ENCODE results near the gene CDH13. TPM values are rescaled to one million over a fixed set of nuclear protein-coding genes. Genes with fewer than 3 reads are reported as not detected.

The CDH13 gene
- total RNA-seq, 1 donor from 2014 or later, result 20.9 TPM

GRCh38 chr16:82807311-82807710, 180.5 kb downstream of the CDH13 start:
- Histone ChIP-seq H3K27me3 (ENCODE audit: control insufficient read depth in 3 of 3, insufficient read depth in 3 of 3, low read length in 3 of 3) (no peaks in the 10 kb centered on the region), H3K9me3 (ENCODE audit: control insufficient read depth in 3 of 3, low read length in 3 of 3) (no peaks in the 10 kb centered on the region), H3K4me1 (ENCODE audit: control insufficient read depth in 3 of 3, insufficient read depth in 3 of 3, low read length in 3 of 3) (no peaks in the 10 kb centered on the region), H3K4me3 (ENCODE audit: low read length in 3 of 3) (no peak overlapping the region), H3K36me3 (ENCODE audit: control insufficient read depth in 3 of 3, insufficient read depth in 3 of 3, low read length in 3 of 3) (no peaks in the 10 kb centered on the region), H3K9ac (ENCODE audit: low read depth in 1 of 3, low read length in 3 of 3) (no peak overlapping the region), H3K27ac (ENCODE audit: low read depth, low read length) (no peak overlapping the region)

- no peak overlapping the region for H3K4me3 ChIP-seq (ENCODE audit: low read length in 3 of 3)
- H3K27me3 ChIP-seq (ENCODE audit: control insufficient read depth in 3 of 3, insufficient read depth in 3 of 3, low read length in 3 of 3), result no peaks in the 10 kb centered on the region
- H3K27ac ChIP-seq (ENCODE audit: low read depth, low read length), result no peak overlapping the region
- H3K9me3 ChIP-seq (ENCODE audit: control insufficient read depth in 3 of 3, low read length in 3 of 3), result no peaks in the 10 kb centered on the region
- H3K9ac ChIP-seq (ENCODE audit: low read depth in 1 of 3, low read length in 3 of 3), result no peak overlapping the region
- H3K36me3 ChIP-seq (ENCODE audit: control insufficient read depth in 3 of 3, insufficient read depth in 3 of 3, low read length in 3 of 3), result no peaks in the 10 kb centered on the region
- no peaks in the 10 kb centered on the region for H3K4me1 ChIP-seq (ENCODE audit: control insufficient read depth in 3 of 3, insufficient read depth in 3 of 3, low read length in 3 of 3)
Measured at GRCh38 chr16:82808036-82808435, 181.3 kb downstream of the CDH13 start.

DNA sequence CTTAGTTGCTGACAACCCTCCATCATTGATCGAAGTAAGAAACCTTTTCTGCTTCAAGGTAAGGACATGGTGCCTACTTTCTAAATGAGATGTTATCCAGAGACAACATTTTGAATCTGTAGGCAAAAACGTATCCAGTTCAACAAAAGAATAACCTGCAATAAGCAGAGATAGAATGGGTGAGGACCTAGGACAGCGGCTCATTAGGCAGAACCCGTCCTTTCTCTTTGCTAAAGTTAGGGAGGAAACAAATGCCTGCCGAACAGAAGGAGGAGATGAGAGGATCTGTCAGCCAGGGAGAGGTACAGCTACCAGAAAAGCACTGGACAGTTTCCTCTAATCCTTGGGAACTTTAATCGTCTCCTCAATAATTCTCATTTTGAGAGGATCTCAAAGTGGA, 183.3 kb downstream of the CDH13 start:
- Histone ChIP-seq H3K9me3 (ENCODE audit: control insufficient read depth in 3 of 3, low read length in 3 of 3) (no peaks in the 10 kb centered on the region), H3K27me3 (ENCODE audit: control insufficient read depth in 3 of 3, insufficient read depth in 3 of 3, low read length in 3 of 3) (no peaks in the 10 kb centered on the region), H3K4me3 (ENCODE audit: low read length in 3 of 3) (no peak overlapping the region), H3K4me1 (ENCODE audit: control insufficient read depth in 3 of 3, insufficient read depth in 3 of 3, low read length in 3 of 3) (no peaks in the 10 kb centered on the region), H3K27ac (ENCODE audit: low read depth, low read length) (no peak overlapping the region), H3K36me3 (ENCODE audit: control insufficient read depth in 3 of 3, insufficient read depth in 3 of 3, low read length in 3 of 3) (peaks cover 0 to 1% (median 0%) of the 10 kb centered on the region in 3 donors), H3K9ac (ENCODE audit: low read depth in 1 of 3, low read length in 3 of 3) (no peak overlapping the region)

DNA sequence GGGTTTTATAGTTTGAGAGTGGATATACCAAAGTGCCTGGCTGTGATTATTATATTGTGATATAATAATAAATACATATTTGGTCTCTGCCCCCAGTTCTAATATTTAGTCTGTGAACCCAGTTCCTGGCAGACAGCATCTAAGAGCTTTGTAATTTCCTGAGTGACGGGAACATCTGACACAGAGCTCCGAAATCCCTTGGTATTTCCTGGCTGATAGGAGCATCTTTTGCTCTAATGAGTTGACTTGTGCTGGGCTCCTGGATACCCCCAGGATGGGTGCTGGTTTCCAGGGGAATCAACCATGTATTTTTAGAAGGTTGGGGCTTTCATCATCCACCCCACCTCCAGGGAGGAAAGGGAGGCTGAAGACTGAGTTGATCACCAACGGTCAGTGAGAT, 187.3 kb downstream of the CDH13 start:
- Histone ChIP-seq H3K4me3 (ENCODE audit: low read length in 3 of 3) (no peak overlapping the region), H3K9ac (ENCODE audit: low read depth in 1 of 3, low read length in 3 of 3) (no peak overlapping the region), H3K4me1 (ENCODE audit: control insufficient read depth in 3 of 3, insufficient read depth in 3 of 3, low read length in 3 of 3) (no peaks in the 10 kb centered on the region), H3K27ac (ENCODE audit: low read depth, low read length) (no peak overlapping the region), H3K36me3 (ENCODE audit: control insufficient read depth in 3 of 3, insufficient read depth in 3 of 3, low read length in 3 of 3) (peaks cover 0 to 2% (median 0%) of the 10 kb centered on the region in 3 donors), H3K27me3 (ENCODE audit: control insufficient read depth in 3 of 3, insufficient read depth in 3 of 3, low read length in 3 of 3) (no peaks in the 10 kb centered on the region), H3K9me3 (ENCODE audit: control insufficient read depth in 3 of 3, low read length in 3 of 3) (no peaks in the 10 kb centered on the region)

DNA sequence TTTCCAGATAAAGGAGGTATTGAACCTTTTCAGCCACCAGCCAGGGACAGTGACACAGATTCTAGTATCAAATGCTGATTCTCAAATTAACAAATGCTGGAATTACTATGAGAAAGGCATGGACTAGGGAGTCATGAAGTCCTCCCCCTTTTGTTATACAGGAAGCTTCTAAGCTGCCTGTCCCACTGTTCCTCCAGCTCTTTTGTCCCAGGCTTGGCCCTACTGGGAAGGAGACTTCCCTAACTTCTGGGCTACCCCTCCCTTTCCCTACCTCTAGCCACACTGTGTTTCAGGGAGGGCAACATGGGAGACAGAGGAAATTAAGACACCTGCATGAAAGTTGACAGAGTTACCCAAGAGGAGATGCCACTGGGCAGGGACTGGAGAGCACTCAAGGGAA, 192.5 kb downstream of the CDH13 start:
- no peaks in the 10 kb centered on the region for H3K27me3 ChIP-seq (ENCODE audit: control insufficient read depth in 3 of 3, insufficient read depth in 3 of 3, low read length in 3 of 3)
- H3K36me3 ChIP-seq (ENCODE audit: control insufficient read depth in 3 of 3, insufficient read depth in 3 of 3, low read length in 3 of 3), result peaks cover 0 to 2% (median 0%) of the 10 kb centered on the region in 3 donors
- H3K9me3 ChIP-seq (ENCODE audit: control insufficient read depth in 3 of 3, low read length in 3 of 3), result peaks cover 0 to 2% (median 0%) of the 10 kb centered on the region in 3 donors
- H3K9ac ChIP-seq (ENCODE audit: low read depth in 1 of 3, low read length in 3 of 3), result no peak overlapping the region
- no peak overlapping the region for H3K4me3 ChIP-seq (ENCODE audit: low read length in 3 of 3)
- H3K4me1 ChIP-seq (ENCODE audit: control insufficient read depth in 3 of 3, insufficient read depth in 3 of 3, low read length in 3 of 3), result no peaks in the 10 kb centered on the region
- H3K27ac ChIP-seq (ENCODE audit: low read depth, low read length), result no peak overlapping the region

DNA sequence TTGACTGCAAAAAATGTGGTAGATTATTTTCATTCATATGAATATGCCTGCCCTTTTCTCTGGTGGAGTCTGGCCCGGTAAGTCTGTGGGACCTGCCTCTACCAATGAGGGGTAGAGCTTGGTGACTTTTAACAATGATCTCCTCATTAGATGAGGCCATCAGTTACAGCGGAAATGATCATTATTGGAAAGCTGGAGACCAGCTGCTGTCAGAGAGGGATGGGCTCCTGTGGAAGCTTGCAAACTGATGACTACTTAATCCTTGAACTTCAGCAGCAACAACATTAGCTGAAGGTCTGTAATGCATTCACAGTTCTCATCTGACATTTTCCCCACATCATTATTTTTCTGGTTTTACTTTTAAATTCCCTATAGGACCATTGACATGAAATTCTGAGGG, 194.1 kb downstream of the CDH13 start:
- H3K36me3 ChIP-seq (ENCODE audit: control insufficient read depth in 3 of 3, insufficient read depth in 3 of 3, low read length in 3 of 3), result no peaks in the 10 kb centered on the region
- no peak overlapping the region for H3K4me3 ChIP-seq (ENCODE audit: low read length in 3 of 3)
- no peak overlapping the region for H3K27ac ChIP-seq (ENCODE audit: low read depth, low read length)
- no peaks in the 10 kb centered on the region for H3K27me3 ChIP-seq (ENCODE audit: control insufficient read depth in 3 of 3, insufficient read depth in 3 of 3, low read length in 3 of 3)
- H3K9me3 ChIP-seq (ENCODE audit: control insufficient read depth in 3 of 3, low read length in 3 of 3), result peaks cover 0 to 2% (median 2%) of the 10 kb centered on the region in 3 donors
- H3K4me1 ChIP-seq (ENCODE audit: control insufficient read depth in 3 of 3, insufficient read depth in 3 of 3, low read length in 3 of 3), result no peaks in the 10 kb centered on the region
- no peak overlapping the region for H3K9ac ChIP-seq (ENCODE audit: low read depth in 1 of 3, low read length in 3 of 3)

- Histone ChIP-seq H3K27me3 (ENCODE audit: control insufficient read depth in 3 of 3, insufficient read depth in 3 of 3, low read length in 3 of 3) (no peaks in the 10 kb centered on the region), H3K36me3 (ENCODE audit: control insufficient read depth in 3 of 3, insufficient read depth in 3 of 3, low read length in 3 of 3) (no peaks in the 10 kb centered on the region), H3K9ac (ENCODE audit: low read depth in 1 of 3, low read length in 3 of 3) (no peak overlapping the region), H3K4me1 (ENCODE audit: control insufficient read depth in 3 of 3, insufficient read depth in 3 of 3, low read length in 3 of 3) (no peaks in the 10 kb centered on the region), H3K9me3 (ENCODE audit: control insufficient read depth in 3 of 3, low read length in 3 of 3) (peaks cover 0 to 2% (median 2%) of the 10 kb centered on the region in 3 donors), H3K27ac (ENCODE audit: low read depth, low read length) (no peak overlapping the region), H3K4me3 (ENCODE audit: low read length in 3 of 3) (no peak overlapping the region)
Measured at GRCh38 chr16:82824408-82824807, 197.6 kb downstream of the CDH13 start.

GRCh38 chr16:82829301-82829700, 202.5 kb downstream of the CDH13 start:
- Histone ChIP-seq H3K9ac (ENCODE audit: low read depth in 1 of 3, low read length in 3 of 3) (no peak overlapping the region), H3K27me3 (ENCODE audit: control insufficient read depth in 3 of 3, insufficient read depth in 3 of 3, low read length in 3 of 3) (no peaks in the 10 kb centered on the region), H3K4me3 (ENCODE audit: low read length in 3 of 3) (no peak overlapping the region), H3K36me3 (ENCODE audit: control insufficient read depth in 3 of 3, insufficient read depth in 3 of 3, low read length in 3 of 3) (no peaks in the 10 kb centered on the region), H3K4me1 (ENCODE audit: control insufficient read depth in 3 of 3, insufficient read depth in 3 of 3, low read length in 3 of 3) (no peaks in the 10 kb centered on the region), H3K27ac (ENCODE audit: low read depth, low read length) (no peak overlapping the region), H3K9me3 (ENCODE audit: control insufficient read depth in 3 of 3, low read length in 3 of 3) (peaks cover 0 to 2% (median 0%) of the 10 kb centered on the region in 3 donors)

DNA sequence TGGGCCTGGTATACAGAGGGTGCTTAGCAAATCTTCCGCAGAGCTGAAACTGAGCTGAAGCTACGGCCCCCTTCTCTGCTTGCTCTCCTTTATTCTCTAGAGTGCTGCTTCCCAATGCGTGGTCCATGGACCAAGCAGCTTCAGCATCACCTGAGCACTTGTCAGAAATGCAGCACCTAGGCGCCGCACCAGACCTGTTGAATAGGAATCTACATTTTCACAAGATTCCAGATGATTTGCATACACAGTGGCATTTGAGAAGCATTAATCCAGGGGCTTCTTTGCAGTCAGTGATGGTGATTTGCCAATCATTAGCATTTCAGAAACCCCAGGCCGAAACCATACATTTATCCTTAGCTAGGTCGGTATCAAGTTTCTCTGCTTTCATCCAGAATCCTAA, 204.2 kb downstream of the CDH13 start:
- H3K9ac ChIP-seq (ENCODE audit: low read depth in 1 of 3, low read length in 3 of 3), result no peak overlapping the region
- H3K4me1 ChIP-seq (ENCODE audit: control insufficient read depth in 3 of 3, insufficient read depth in 3 of 3, low read length in 3 of 3), result no peaks in the 10 kb centered on the region
- no peaks in the 10 kb centered on the region for H3K36me3 ChIP-seq (ENCODE audit: control insufficient read depth in 3 of 3, insufficient read depth in 3 of 3, low read length in 3 of 3)
- H3K27ac ChIP-seq (ENCODE audit: low read depth, low read length), result no peak overlapping the region
- no peaks in the 10 kb centered on the region for H3K27me3 ChIP-seq (ENCODE audit: control insufficient read depth in 3 of 3, insufficient read depth in 3 of 3, low read length in 3 of 3)
- no peak overlapping the region for H3K4me3 ChIP-seq (ENCODE audit: low read length in 3 of 3)
- no peaks in the 10 kb centered on the region for H3K9me3 ChIP-seq (ENCODE audit: control insufficient read depth in 3 of 3, low read length in 3 of 3)

- no peak overlapping the region for H3K9ac ChIP-seq (ENCODE audit: low read depth in 1 of 3, low read length in 3 of 3)
- H3K9me3 ChIP-seq (ENCODE audit: control insufficient read depth in 3 of 3, low read length in 3 of 3), result no peaks in the 10 kb centered on the region
- no peaks in the 10 kb centered on the region for H3K36me3 ChIP-seq (ENCODE audit: control insufficient read depth in 3 of 3, insufficient read depth in 3 of 3, low read length in 3 of 3)
- H3K4me3 ChIP-seq (ENCODE audit: low read length in 3 of 3), result no peak overlapping the region
- H3K27me3 ChIP-seq (ENCODE audit: control insufficient read depth in 3 of 3, insufficient read depth in 3 of 3, low read length in 3 of 3), result no peaks in the 10 kb centered on the region
- no peaks in the 10 kb centered on the region for H3K4me1 ChIP-seq (ENCODE audit: control insufficient read depth in 3 of 3, insufficient read depth in 3 of 3, low read length in 3 of 3)
- H3K27ac ChIP-seq (ENCODE audit: low read depth, low read length), result no peak overlapping the region
Measured at GRCh38 chr16:82832821-82833220, 206.1 kb downstream of the CDH13 start.

Data from skeletal muscle tissue (tissue), 4 donors.